HepG2 (cell line): ENCODE data around the gene RP2. TPM values are rescaled to one million over a fixed set of nuclear protein-coding genes. Genes with fewer than 3 reads are reported as not detected.

ENCODE experiments used
- ARID3A ChIP-seq: IDR thresholded peaks from 2 replicates; pipeline ENCODE4 v1.6.1; 2012; ENCODE audit warnings: low read depth, low read length, improper control_type of control experiment
- CEBPG ChIP-seq: IDR thresholded peaks from 2 replicates; pipeline ENCODE4 v1.6.1; 2016
- CHCHD3 ChIP-seq: sonication (generic); formaldehyde crosslinking; IDR thresholded peaks from 2 replicates; pipeline ENCODE4 v1.8.0; 2022; ENCODE audit warnings: mild to moderate bottlenecking, missing genetic modification reagents, moderate library complexity
- GABPA ChIP-seq, 2 experiments: IDR thresholded peaks; 2 replicates each; pipeline ENCODE4 v1.6.1; 2011 to 2016; ENCODE audit warnings: low read depth in 2 of 2, low read length in 1 of 2, missing biosample characterization in 1 of 2, missing genetic modification characterization in 1 of 2
- GATAD2A ChIP-seq: IDR thresholded peaks from 2 replicates; pipeline ENCODE4 v1.6.1; 2016
- GLI4 ChIP-seq: sonication (generic); formaldehyde crosslinking; IDR thresholded peaks from 2 replicates; pipeline ENCODE4 v1.5.1; 2020; ENCODE audit warnings: missing genetic modification reagents, mild to moderate bottlenecking, moderate library complexity, borderline replicate concordance
- GLMP ChIP-seq: sonication (generic); formaldehyde crosslinking; IDR thresholded peaks from 2 replicates; pipeline ENCODE4 v1.9.0; 2021; ENCODE audit warnings: missing genetic modification reagents, mild to moderate bottlenecking, borderline replicate concordance
- KLF6 ChIP-seq: IDR thresholded peaks from 2 replicates; pipeline ENCODE4 v1.8.0; 2016; ENCODE audit warnings: missing biosample characterization, missing genetic modification reagents
- NR1H2 ChIP-seq: sonication (generic); formaldehyde crosslinking; IDR thresholded peaks from 2 replicates; pipeline ENCODE4 v1.8.1; 2022; ENCODE audit warnings: low read depth, missing genetic modification reagents, borderline replicate concordance
- ZBTB37 ChIP-seq: sonication (generic); formaldehyde crosslinking; IDR thresholded peaks from 2 replicates; pipeline ENCODE4 v1.4.0; 2020; ENCODE audit warnings: mild to moderate bottlenecking, missing genetic modification reagents
- ZC3H13 ChIP-seq: sonication (generic); formaldehyde crosslinking; IDR thresholded peaks from 2 replicates; pipeline ENCODE4 v1.8.1; 2023; ENCODE audit warnings: mild to moderate bottlenecking, missing genetic modification reagents, moderate library complexity
- ZNF235 ChIP-seq: sonication (generic); formaldehyde crosslinking; IDR thresholded peaks from 2 replicates; pipeline ENCODE4 v1.8.1; 2023; ENCODE audit warnings: mild to moderate bottlenecking, missing genetic modification reagents, borderline replicate concordance
- ZNF274 ChIP-seq: sonication (generic); formaldehyde crosslinking; IDR thresholded peaks from 2 replicates; pipeline ENCODE4 v1.5.1; 2020; ENCODE audit warnings: mild to moderate bottlenecking, missing genetic modification reagents
- ZNF331 ChIP-seq: sonication (generic); formaldehyde crosslinking; IDR thresholded peaks from 2 replicates; pipeline ENCODE4 v1.4.0; 2020; ENCODE audit warnings: missing genetic modification reagents
- ZNF562 ChIP-seq: sonication (generic); formaldehyde crosslinking; IDR thresholded peaks from 2 replicates; pipeline ENCODE4 v1.8.0; 2022; ENCODE audit warnings: missing genetic modification reagents, borderline replicate concordance
- ZNF563 ChIP-seq: sonication (generic); formaldehyde crosslinking; IDR thresholded peaks from 2 replicates; pipeline ENCODE4 v1.8.0; 2022; ENCODE audit warnings: mild to moderate bottlenecking, moderate library complexity, missing genetic modification reagents
- ZNF761 ChIP-seq: sonication (generic); formaldehyde crosslinking; conservative IDR thresholded peaks from 2 replicates; pipeline ENCODE4 v1.4.0; 2020; ENCODE audit warnings: mild to moderate bottlenecking, missing genetic modification reagents
- ZNF773 ChIP-seq: sonication (generic); formaldehyde crosslinking; IDR thresholded peaks from 2 replicates; pipeline ENCODE4 v1.4.0; 2020; ENCODE audit warnings: missing genetic modification reagents, borderline replicate concordance
- ZSCAN12 ChIP-seq: sonication (generic); formaldehyde crosslinking; IDR thresholded peaks from 2 replicates; pipeline ENCODE4 v1.9.0; 2021; ENCODE audit warnings: mild to moderate bottlenecking, missing genetic modification reagents
- ZXDC ChIP-seq: sonication (generic); formaldehyde crosslinking; IDR thresholded peaks from 2 replicates; pipeline ENCODE4 v1.5.0; 2020; ENCODE audit warnings: mild to moderate bottlenecking, missing genetic modification reagents
- polyA plus RNA-seq, 8 experiments: library from polyadenylated mRNA; depleted of rRNA in 3 of 8; stranded (reverse) in 7 of 8; unstranded in 1 of 8; fragments of >200 nt; fragmentation: Illumina TruSeq in 4 of 8; extraction: Trizol in 4 of 8; gene quantifications; 2 replicates each; pipeline versions ENCODE4 v1.2.1 to v1.2.3, GENCODE V29; 2011 to 2016; ENCODE audit warnings: low read depth in 4 of 8, missing spikeins in 1 of 8, mixed read lengths in 1 of 8; ENCODE audit not compliant: insufficient read depth in 1 of 8
- total RNA-seq, 5 experiments: library from RNA; depleted of rRNA; stranded (reverse); fragments of >200 nt; fragmentation: Illumina TruSeq; extraction: Trizol; gene quantifications; 2 replicates each; pipeline ENCODE4 v1.2.3, GENCODE V29; 2016; ENCODE audit warnings: low read depth in 1 of 5
- TF ChIP-seq, protein P1 (sequence below): sonication (generic); formaldehyde crosslinking; IDR thresholded peaks from 2 replicates; pipeline ENCODE4 v1.8.0; 2022; ENCODE audit warnings: mild to moderate bottlenecking, missing genetic modification reagents, borderline replicate concordance

Gene RP2
- total and polyA plus RNA-seq, 2 of the 13 experiments (the other 11 are each of a cell fraction or from before 2014, with no cell fraction given), result 5.0 to 9.9 TPM

GRCh38 chrX:46836701-46837557, at the start of gene RP2 (continued):
- TF ChIP-seq ZBTB37 (CRISPR knock-in tag) (no peak), GABPA (IDR thresholded peaks at IDR 0.05; ENCODE audit: low read depth, low read length) (no peak), GABPA (CRISPR knock-in tag; IDR thresholded peaks at IDR 0.05; ENCODE audit: low read depth) (peak; percentile 32), NR1H2 (CRISPR knock-in tag) (0 out of 2 replicates have a peak, but pooled peaks have one; percentile 45), GLI4 (CRISPR knock-in tag) (no peak), ZC3H13 (no peak), ZNF562 (CRISPR knock-in tag) (no peak), ZXDC (CRISPR knock-in tag) (no peak), CHCHD3 (no peak), GLMP (CRISPR knock-in tag) (no peak), ZNF274 (CRISPR knock-in tag) (no peak), ZNF331 (CRISPR knock-in tag) (0 out of 2 replicates have a peak, but pooled peaks have one; percentile 34), ZNF235 (CRISPR knock-in tag) (no peak), CEBPG (CRISPR knock-in tag) (peak; percentile 48), ZSCAN12 (no peak), ZNF563 (CRISPR knock-in tag) (peak; percentile 63; the same call in 1 of the 2 replicates), GATAD2A (CRISPR knock-in tag) (no peak), KLF6 (CRISPR knock-in tag) (0 out of 2 replicates have a peak, but pooled peaks have one; percentile 56), ARID3A (no peak), ZNF761 (CRISPR knock-in tag) (no peak), ZNF773 (CRISPR knock-in tag) (no peak)
- TF ChIP-seq, protein P1, sequence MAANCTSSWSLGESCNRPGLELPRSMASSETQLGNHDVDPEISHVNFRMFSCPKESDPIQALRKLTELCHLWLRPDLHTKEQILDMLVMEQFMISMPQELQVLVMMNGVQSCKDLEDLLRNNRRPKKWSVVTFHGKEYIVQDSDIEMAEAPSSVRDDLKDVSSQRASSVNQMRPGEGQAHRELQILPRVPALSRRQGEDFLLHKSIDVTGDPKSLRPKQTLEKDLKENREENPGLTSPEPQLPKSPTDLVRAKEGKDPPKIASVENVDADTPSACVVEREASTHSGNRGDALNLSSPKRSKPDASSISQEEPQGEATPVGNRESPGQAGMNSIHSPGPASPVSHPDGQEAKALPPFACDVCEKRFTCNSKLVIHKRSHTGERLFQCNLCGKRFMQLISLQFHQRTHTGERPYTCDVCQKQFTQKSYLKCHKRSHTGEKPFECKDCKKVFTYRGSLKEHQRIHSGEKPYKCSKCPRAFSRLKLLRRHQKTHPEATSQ, result no peak; the same call in 1 of the 2 replicates
